OCI-LY1 (cell line): ENCODE results near the gene FGD4.

Experiments used
- H2AFZ ChIP-seq: fragments of 200-600 bp; sonication (generic), shearing (Covaris generic); 2 replicates; pipeline ENCODE4 v1.6.0; 2014; ENCODE audit warnings: antibody characterized with exemption, mild to moderate bottlenecking, low read length
- H3F3A ChIP-seq: fragments of 200-600 bp; sonication (generic), shearing (Covaris generic); 2 replicates; pipeline ENCODE4 v1.6.0; 2014; ENCODE audit warnings: mild to moderate bottlenecking, antibody characterized with exemption, low read length, moderate library complexity; ENCODE audit not compliant: insufficient read depth
- H3K27ac ChIP-seq: fragments of 200-600 bp; sonication (generic); 2 replicates; pipeline ENCODE4 v1.5.1; 2014; ENCODE audit warnings: low read length, mixed run types, mild to moderate bottlenecking, low read depth; ENCODE audit not compliant: poor library complexity, severe bottlenecking
- H3K27me3 ChIP-seq: fragments of 200-600 bp; sonication (generic); 2 replicates; pipeline ENCODE4 v1.6.0; 2014; ENCODE audit warnings: antibody characterized with exemption, mild to moderate bottlenecking, low read length, moderate library complexity; ENCODE audit not compliant: insufficient read depth
- H3K36me3 ChIP-seq: fragments of 200-600 bp; sonication (generic); 2 replicates; pipeline ENCODE4 v1.6.1; 2014; ENCODE audit warnings: mild to moderate bottlenecking, antibody characterized with exemption, low read length, moderate library complexity, mixed read lengths; ENCODE audit not compliant: insufficient read depth
- H3K4me1 ChIP-seq: fragments of 200-600 bp; sonication (generic); 2 replicates; pipeline ENCODE4 v1.5.1; 2014; ENCODE audit warnings: mild to moderate bottlenecking, low read length, moderate library complexity; ENCODE audit not compliant: insufficient read depth, severe bottlenecking
- H3K4me2 ChIP-seq: fragments of 200-600 bp; sonication (generic), shearing (Covaris generic); 2 replicates; pipeline ENCODE4 v1.6.1; 2014; ENCODE audit warnings: low read length
- H3K4me3 ChIP-seq: fragments of 200-600 bp; sonication (generic); 2 replicates; pipeline ENCODE4 v1.5.1; 2014; ENCODE audit warnings: low read length, low read depth, mild to moderate bottlenecking, mixed read lengths; ENCODE audit not compliant: poor library complexity, severe bottlenecking
- H3K79me2 ChIP-seq: fragments of 200-600 bp; shearing (Covaris generic); 2 replicates; pipeline ENCODE4 v1.6.1; 2016; ENCODE audit warnings: mixed run types, low read length, mixed read lengths; ENCODE audit not compliant: insufficient read depth
- H3K9ac ChIP-seq: fragments of 200-600 bp; sonication (generic), shearing (Covaris generic); 2 replicates; pipeline ENCODE4 v1.6.1; 2014; ENCODE audit warnings: mild to moderate bottlenecking, low read length, mixed read lengths
- H3K9me2 ChIP-seq: fragments of 200-600 bp; sonication (generic), shearing (Covaris generic); 2 replicates; pipeline ENCODE4 v1.6.1; 2014; ENCODE audit warnings: low read depth, mild to moderate bottlenecking, low read length, mixed read lengths
- H3K9me3 ChIP-seq: fragments of 200-600 bp; shearing (Covaris generic); 2 replicates; pipeline ENCODE4 v1.6.1; 2014; ENCODE audit warnings: low read length, mixed read lengths
- H4K20me1 ChIP-seq: fragments of 200-600 bp; sonication (generic), shearing (Covaris generic); 2 replicates; pipeline ENCODE4 v1.6.0; 2016; ENCODE audit warnings: mild to moderate bottlenecking, low read length; ENCODE audit not compliant: insufficient read depth
- EZH2 ChIP-seq: fragments of 200-600 bp; sonication (generic), shearing (Covaris generic); IDR thresholded peaks from 2 replicates; pipeline ENCODE4 v1.8.0; 2017; ENCODE audit warnings: borderline replicate concordance, mixed run types, mild to moderate bottlenecking, antibody characterized with exemption, low read length, moderate library complexity, mixed read lengths
- TF ChIP-seq, protein P1 (sequence below): fragments of 200-600 bp; sonication (generic), shearing (Covaris generic); IDR thresholded peaks from 2 replicates; pipeline ENCODE4 v1.5.1; 2017; ENCODE audit warnings: mild to moderate bottlenecking, antibody characterized with exemption, low read length, moderate library complexity, mixed read lengths

FGD4 gene

DNA sequence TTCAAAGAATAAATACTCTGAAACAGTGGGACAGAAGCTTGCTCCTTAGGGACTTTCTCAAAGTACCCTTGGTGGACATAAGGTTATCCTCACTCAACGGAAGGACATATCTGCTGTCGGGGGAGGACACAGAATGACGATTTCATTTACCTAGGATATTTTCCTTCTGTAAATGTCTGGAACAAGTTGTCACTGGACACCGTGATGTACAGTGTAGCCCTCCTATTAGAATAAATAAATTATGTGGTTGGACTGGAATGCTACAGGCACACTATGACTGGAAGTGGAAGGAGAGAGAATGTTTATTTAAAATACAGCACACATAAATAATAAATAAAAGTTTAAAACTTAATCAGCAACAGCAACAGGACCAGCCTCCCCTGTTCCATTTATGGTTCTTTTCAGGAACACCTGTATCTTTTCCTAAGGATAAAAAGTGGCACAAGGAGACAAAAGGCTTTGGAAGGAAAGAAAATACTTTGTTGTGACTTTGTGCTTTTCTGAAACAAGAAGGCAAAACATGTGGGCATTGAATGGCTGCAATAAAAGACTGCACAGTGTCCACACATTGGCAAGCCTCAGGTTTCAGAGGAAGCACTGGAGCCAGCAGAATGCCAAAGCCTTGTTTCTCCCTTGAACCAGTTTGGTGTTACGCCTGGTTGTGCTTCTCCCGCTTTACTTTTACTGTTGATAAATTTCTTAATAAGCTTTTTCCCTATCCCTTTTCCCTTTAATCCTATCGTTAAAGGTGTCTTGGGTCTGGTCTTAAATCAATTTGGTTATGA is 36.8 kb downstream of the FGD4 start:
- no peaks in the 10 kb centered on the region for H3K4me1 ChIP-seq
- no peak for TF ChIP-seq EZH2
- H3K4me3 ChIP-seq, result no peak overlapping the region
- no peaks in the 10 kb centered on the region for H3F3A ChIP-seq
- no peaks in the 10 kb centered on the region for H3K36me3 ChIP-seq
- H3K27ac ChIP-seq, result no peak overlapping the region
- no peak overlapping the region for H3K9ac ChIP-seq
- H4K20me1 ChIP-seq, result no peaks in the 10 kb centered on the region
- no peak overlapping the region for H2AFZ ChIP-seq
- no peaks in the 10 kb centered on the region for H3K9me2 ChIP-seq
- no peaks in the 10 kb centered on the region for H3K27me3 ChIP-seq
- no peak overlapping the region for H3K4me2 ChIP-seq
- H3K79me2 ChIP-seq, result no peaks in the 10 kb centered on the region
- H3K9me3 ChIP-seq, result no peaks in the 10 kb centered on the region

DNA sequence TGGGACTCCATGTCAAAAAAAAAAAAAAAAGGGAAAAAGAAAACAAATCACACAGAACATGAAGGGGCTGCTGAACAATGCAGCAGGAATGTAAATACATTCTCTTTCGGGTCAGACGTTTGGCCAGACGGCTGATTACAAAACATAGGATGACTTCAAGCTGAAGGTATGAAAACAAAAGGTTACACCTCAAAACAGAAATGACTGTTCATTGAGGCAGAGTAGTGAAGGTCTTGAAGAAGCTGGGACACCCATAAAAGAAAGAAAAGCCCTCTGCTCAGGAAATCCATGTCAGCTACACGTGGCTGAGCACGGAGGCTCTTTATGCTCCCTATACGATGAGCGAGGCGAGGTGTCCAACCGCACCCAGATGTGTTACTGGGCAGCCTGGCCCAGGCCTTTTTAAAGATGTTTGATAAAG is 37.7 kb downstream of the FGD4 start:
- Histone ChIP-seq H3K27ac (no peak overlapping the region), H3K36me3 (no peaks in the 10 kb centered on the region), H3K27me3 (no peaks in the 10 kb centered on the region), H2AFZ (no peak overlapping the region), H3K79me2 (no peaks in the 10 kb centered on the region), H3K9me3 (no peaks in the 10 kb centered on the region), H3K9me2 (no peaks in the 10 kb centered on the region), H3K4me2 (no peak overlapping the region), H4K20me1 (no peaks in the 10 kb centered on the region), H3K4me1 (no peaks in the 10 kb centered on the region), H3F3A (no peaks in the 10 kb centered on the region), H3K4me3 (no peak overlapping the region), H3K9ac (no peak overlapping the region)
- TF ChIP-seq, protein P1, sequence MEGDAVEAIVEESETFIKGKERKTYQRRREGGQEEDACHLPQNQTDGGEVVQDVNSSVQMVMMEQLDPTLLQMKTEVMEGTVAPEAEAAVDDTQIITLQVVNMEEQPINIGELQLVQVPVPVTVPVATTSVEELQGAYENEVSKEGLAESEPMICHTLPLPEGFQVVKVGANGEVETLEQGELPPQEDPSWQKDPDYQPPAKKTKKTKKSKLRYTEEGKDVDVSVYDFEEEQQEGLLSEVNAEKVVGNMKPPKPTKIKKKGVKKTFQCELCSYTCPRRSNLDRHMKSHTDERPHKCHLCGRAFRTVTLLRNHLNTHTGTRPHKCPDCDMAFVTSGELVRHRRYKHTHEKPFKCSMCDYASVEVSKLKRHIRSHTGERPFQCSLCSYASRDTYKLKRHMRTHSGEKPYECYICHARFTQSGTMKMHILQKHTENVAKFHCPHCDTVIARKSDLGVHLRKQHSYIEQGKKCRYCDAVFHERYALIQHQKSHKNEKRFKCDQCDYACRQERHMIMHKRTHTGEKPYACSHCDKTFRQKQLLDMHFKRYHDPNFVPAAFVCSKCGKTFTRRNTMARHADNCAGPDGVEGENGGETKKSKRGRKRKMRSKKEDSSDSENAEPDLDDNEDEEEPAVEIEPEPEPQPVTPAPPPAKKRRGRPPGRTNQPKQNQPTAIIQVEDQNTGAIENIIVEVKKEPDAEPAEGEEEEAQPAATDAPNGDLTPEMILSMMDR, result no peak
- no peak for TF ChIP-seq EZH2

DNA sequence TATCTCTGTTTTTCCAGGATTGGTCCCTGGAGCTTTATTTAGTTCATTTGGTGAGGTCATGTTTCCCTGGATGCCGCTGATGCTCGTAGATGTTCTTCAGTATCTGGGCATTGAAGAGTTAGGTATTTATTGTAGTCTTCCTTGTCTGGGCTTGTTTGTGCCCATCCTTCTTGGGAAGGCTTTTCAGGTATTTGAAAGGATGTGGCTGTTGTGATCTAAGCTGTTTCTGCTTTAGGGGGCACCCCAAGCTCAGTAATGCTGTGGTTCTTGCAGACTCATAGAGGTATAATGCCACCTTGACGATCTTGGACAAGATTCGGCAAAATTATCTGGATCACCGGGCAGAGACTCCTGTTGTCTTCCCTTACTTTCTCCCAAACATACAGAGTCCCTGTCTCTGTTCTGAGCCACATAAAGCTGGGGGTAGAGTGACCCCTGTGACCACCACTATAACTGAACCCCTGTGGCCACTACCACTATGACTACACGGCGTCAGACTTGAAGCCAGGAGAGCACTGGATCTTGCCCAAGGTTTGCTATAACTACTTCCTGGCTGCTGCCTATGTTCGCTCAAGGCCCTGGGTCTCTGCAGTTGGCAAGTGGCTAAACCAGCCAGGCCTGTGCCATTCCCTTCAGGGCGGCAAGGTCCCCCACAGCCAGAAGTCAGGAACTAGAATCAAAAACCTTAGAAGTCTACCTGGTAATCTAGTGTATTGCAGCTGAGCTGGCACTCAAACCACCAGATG is 40.9 kb downstream of the FGD4 start:
- Histone ChIP-seq H3K9ac (no peak overlapping the region), H3K79me2 (no peaks in the 10 kb centered on the region), H3K4me3 (no peak overlapping the region), H3K4me1 (peaks cover 4% of the 10 kb centered on the region), H3K9me2 (no peaks in the 10 kb centered on the region), H3K27ac (no peak overlapping the region), H3F3A (no peaks in the 10 kb centered on the region), H2AFZ (no peak overlapping the region), H3K27me3 (no peaks in the 10 kb centered on the region), H3K4me2 (no peak overlapping the region), H3K9me3 (no peaks in the 10 kb centered on the region), H4K20me1 (no peaks in the 10 kb centered on the region), H3K36me3 (no peaks in the 10 kb centered on the region)
- TF ChIP-seq EZH2, result no peak
- TF ChIP-seq, protein P1, result no peak
